Activated CD8-positive, alpha-beta T cell treated with anti-CD3 and anti-CD28 coated beads for 36 hours (primary cell): ENCODE measurements around the gene MAN1A1. TPM values are rescaled to one million over a fixed set of nuclear protein-coding genes. Genes with fewer than 3 reads are reported as not detected.

Source experiments
- ATAC-seq: fragments of 200-7000 bp; cut with Tn5 transposase; one replicate; pipeline ENCODE4 v1.10.0; 2021; ENCODE audit warnings: mild to moderate bottlenecking, moderate library complexity
- CTCF ChIA-PET: fragments of 350-600 bp; sonication (Branson Sonifier 250); formaldehyde crosslinking; loops from one replicate; lab custom pipeline; 2021; ENCODE audit warnings: antibody characterized with exemption; lab: Charles Lee
- POLR2A ChIA-PET: fragments of 350-600 bp; sonication (Branson Sonifier 250); formaldehyde crosslinking; loops from one replicate; lab custom pipeline; 2021; ENCODE audit warnings: antibody characterized with exemption; lab: Charles Lee
- DNase-seq: peaks from one replicate; pipeline ENCODE4 v3.0.0-alpha.2; 2020
- H3K27ac Mint-ChIP-seq: one replicate; pipeline ENCODE4 v1.8.0; 2021; ENCODE audit warnings: mild to moderate bottlenecking, mixed read lengths
- H3K27me3 Mint-ChIP-seq: one replicate; pipeline ENCODE4 v1.8.0; 2021; ENCODE audit warnings: mixed read lengths
- H3K36me3 Mint-ChIP-seq: one replicate; pipeline ENCODE4 v1.8.0; 2021; ENCODE audit warnings: low read depth, mixed read lengths
- H3K4me1 Mint-ChIP-seq: one replicate; pipeline ENCODE4 v1.8.0; 2021; ENCODE audit warnings: low read depth, mixed read lengths
- H3K4me3 Mint-ChIP-seq: one replicate; pipeline ENCODE4 v1.8.0; 2021; ENCODE audit warnings: mild to moderate bottlenecking, moderate library complexity, mixed read lengths
- H3K9me3 Mint-ChIP-seq: one replicate; pipeline ENCODE4 v1.8.0; 2021; ENCODE audit warnings: mixed read lengths
- CTCF ChIP-seq: fragments of 200-600 bp; IDR thresholded peaks from one replicate; pipeline ENCODE4 v1.8.0; 2022; ENCODE audit warnings: antibody characterized with exemption, mild to moderate bottlenecking
- intact Hi-C: fragments of 100-400 bp; cut with micrococcal nuclease; formaldehyde crosslinking; loops from one replicate; pipeline ENCODE4 v1.10.0; 2022
- total RNA-seq, 2 experiments: library from RNA; stranded (reverse); gene quantifications; one replicate each; pipeline ENCODE4 v1.2.3, GENCODE V29; 2021

MAN1A1 gene
- total RNA-seq, 2 experiments from 2014 or later = 18.5 to 19.4 TPM

DNA sequence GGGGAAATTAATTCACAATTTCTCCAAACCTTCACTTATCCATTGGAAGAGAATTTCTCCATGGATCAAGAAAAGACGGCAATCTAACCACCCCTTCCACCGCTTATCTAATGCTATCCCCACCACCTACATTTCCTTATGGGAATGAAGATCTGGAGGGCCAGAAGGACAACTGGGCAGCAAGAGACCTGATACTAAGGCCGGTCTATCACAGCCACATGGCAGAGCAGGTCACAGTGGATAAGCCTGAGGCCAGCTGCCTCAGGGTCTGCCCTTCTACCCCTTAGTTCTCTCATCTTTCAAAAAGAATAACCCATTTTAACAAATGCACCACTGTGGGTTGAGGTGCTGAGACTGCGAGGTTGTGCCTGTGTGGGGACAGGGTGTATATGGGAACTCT, 37.1 kb downstream of the MAN1A1 start:
- POLR2A ChIA-PET = interaction anchor here (0.6 to 4.6 kb wide), 2 partner anchors 29 to 35 kb away, joined by 3 to 29 read pairs; no protein-coding TSS in a partner anchor
- CTCF ChIA-PET = interaction anchor here (2.0 kb wide), 1 partner anchor 183 kb away, joined by 6 read pairs; no protein-coding TSS in a partner anchor
- H3K4me1 Mint-ChIP-seq = peaks cover 65% of the 10 kb centered on the region

DNA sequence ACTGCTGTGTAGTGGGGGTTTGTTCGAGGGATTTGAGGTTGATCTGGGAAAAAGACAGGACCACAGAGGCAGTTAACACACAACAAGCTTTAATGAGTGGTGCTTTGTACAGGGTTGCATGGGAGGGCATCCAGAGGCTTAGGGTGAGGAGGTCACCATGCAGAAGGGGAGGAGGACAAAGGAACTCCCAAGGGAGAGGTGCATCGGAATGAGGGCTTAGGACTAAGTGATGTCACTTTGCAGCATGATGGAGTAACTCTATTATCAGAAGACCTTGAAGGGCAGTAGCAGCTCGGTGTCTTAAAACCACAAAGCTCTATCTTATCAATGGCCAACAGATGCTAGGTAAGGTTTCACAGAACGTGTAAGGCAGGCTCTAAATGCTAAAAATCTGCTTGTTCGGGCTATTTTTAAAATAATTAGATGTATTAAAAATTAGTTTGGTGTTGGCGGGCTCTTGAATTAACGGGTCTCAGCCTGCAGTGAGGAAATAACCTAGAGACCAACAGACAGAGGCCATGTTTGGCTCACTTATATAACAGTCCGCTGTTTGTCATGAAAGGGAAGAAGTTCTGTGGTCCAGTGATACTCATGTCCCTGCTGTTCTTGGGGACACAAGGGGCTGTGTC, 37.9 kb downstream of the MAN1A1 start:
- H3K4me3 Mint-ChIP-seq = no peak overlapping the region
- peaks cover 65% of the 10 kb centered on the region for H3K4me1 Mint-ChIP-seq
- no peak for DNase-seq
- no peak for TF ChIP-seq CTCF
- no peak overlapping the region for H3K27ac Mint-ChIP-seq
- no peaks in the 10 kb centered on the region for H3K27me3 Mint-ChIP-seq
- ATAC-seq = no peak
- ChIA-PET CTCF (interaction anchor here (1.4 to 2.0 kb wide), 2 partner anchors 163 to 182 kb away, joined by 6 read pairs; no protein-coding TSS in a partner anchor), POLR2A (interaction anchor here (1.6 to 4.6 kb wide), 2 partner anchors 36 to 39 kb away, joined by 7 to 29 read pairs; no protein-coding TSS in a partner anchor)
- H3K9me3 Mint-ChIP-seq = no peaks in the 10 kb centered on the region
- intact Hi-C loops = loop anchor here (10.0 kb wide), 1 partner anchor 167 kb away; no protein-coding TSS in a partner anchor
- H3K36me3 Mint-ChIP-seq = peaks cover 8% of the 10 kb centered on the region

More for the DNA sequence above, 37.1 kb downstream of the MAN1A1 start:
- Mint-ChIP-seq H3K9me3 (no peaks in the 10 kb centered on the region), H3K27me3 (no peaks in the 10 kb centered on the region), H3K4me3 (no peak overlapping the region), H3K27ac (peak overlapping the region; percentile 94), H3K36me3 (peaks cover 9% of the 10 kb centered on the region)
- TF ChIP-seq CTCF = no peak
- ATAC-seq = no peak
- intact Hi-C loops = loop anchor here (10.0 kb wide), 1 partner anchor 168 kb away; no protein-coding TSS in a partner anchor
- no peak for DNase-seq

DNA sequence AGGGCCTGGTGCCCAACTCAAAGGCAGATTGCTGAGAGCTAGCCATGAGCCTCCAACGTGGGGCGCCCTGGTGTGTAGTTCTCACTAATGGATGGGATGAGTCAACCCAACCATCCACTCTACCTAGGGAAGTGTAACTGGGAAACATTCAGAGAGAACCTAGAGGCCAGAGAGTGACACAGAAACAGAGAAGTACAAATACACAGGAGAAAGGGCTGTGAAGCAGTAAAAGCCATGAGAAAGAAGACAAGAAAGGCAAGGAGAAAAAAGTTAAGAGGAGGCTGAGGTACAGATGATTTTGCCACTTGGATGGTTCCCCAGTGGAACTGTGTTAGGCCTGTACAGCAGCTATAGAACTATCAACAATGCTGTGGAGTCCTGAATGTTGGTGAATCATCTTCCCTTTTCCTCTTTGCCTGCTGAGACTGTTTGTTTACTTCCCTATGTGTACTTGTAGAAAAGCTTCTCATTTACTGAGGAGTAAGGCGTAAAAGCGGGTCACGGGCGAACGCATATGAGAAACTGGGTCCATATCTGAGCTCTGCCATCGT, 39.0 kb downstream of the MAN1A1 start:
- TF ChIP-seq CTCF = no peak
- peaks cover 59% of the 10 kb centered on the region for H3K4me1 Mint-ChIP-seq
- peaks cover 15% of the 10 kb centered on the region for H3K36me3 Mint-ChIP-seq
- H3K9me3 Mint-ChIP-seq = no peaks in the 10 kb centered on the region
- DNase-seq = no peak
- ChIA-PET POLR2A (interaction anchor here (1.6 kb wide), 1 partner anchor 40 kb away, joined by 7 read pairs; no protein-coding TSS in a partner anchor), CTCF (interaction anchor here (1.4 to 2.0 kb wide), 2 partner anchors 162 to 181 kb away, joined by 6 read pairs; no protein-coding TSS in a partner anchor)
- H3K27me3 Mint-ChIP-seq = no peaks in the 10 kb centered on the region
- intact Hi-C loops = loop anchor here (10.0 kb wide), 1 partner anchor 166 kb away; no protein-coding TSS in a partner anchor
- ATAC-seq = no peak
- peak overlapping the region; percentile 32 for H3K27ac Mint-ChIP-seq
- no peak overlapping the region for H3K4me3 Mint-ChIP-seq

DNA sequence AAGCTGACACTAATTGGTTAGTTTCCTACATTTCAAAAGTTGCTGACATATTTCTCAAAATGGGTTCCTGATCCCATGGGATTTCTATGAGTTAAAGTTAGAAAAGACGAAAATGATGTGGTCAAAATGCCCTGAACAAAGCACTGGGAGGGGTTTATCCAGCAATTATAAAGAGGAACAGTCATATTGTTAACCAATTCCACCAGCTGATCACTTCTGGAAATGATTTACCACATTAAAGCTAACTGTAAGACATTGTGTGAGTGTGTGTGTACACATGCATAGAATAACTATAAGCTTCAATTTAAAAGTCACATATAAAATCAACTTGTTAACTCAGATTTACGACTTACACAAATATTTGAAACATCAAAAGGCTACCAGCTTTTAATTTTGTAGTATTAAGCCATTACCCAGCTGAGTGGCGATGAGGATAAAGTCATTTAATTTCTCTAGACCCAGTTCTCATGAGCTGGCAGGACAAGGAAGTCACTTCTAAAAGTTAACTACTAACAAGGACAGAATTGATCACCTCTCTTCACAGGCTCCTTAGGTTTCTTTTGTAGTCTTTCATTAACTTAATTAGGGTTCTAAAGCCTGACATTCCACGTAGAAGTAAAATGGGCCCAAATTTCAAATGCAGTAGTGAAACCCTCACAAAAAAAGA, 40.4 kb downstream of the MAN1A1 start:
- POLR2A ChIA-PET = no interaction called here
- no peak for ATAC-seq
- no peaks in the 10 kb centered on the region for H3K27me3 Mint-ChIP-seq
- peaks cover 45% of the 10 kb centered on the region for H3K4me1 Mint-ChIP-seq
- DNase-seq = no peak
- no peak for TF ChIP-seq CTCF
- H3K4me3 Mint-ChIP-seq = no peak overlapping the region
- CTCF ChIA-PET = interaction anchor here (0.9 to 1.3 kb wide), 2 partner anchors 106 to 257 kb away, joined by 3 read pairs; no protein-coding TSS in a partner anchor
- peaks cover 17% of the 10 kb centered on the region for H3K36me3 Mint-ChIP-seq
- H3K9me3 Mint-ChIP-seq = no peaks in the 10 kb centered on the region
- peak overlapping the region; percentile 24 for H3K27ac Mint-ChIP-seq
- intact Hi-C loops = no loop called here
